Measurements from ENCODE around the gene ASB3. TPM values are rescaled to one million over a fixed set of nuclear protein-coding genes. Genes with fewer than 3 reads are reported as not detected.

Gene ASB3
- total RNA-seq, 1 experiment from 2014 or later = 23.1 TPM

GRCh38 chr2:53697686-53698085 lies 89.1 kb downstream of the ASB3 start:
- no peak overlapping the region for H2BK5ac ChIP-seq (ENCODE audit: insufficient read length, low read length)
- peaks cover 8 to 28% (median 24%) of the 10 kb centered on the region in 3 experiments; a peak in 6 of 7 replicates for H3K36me3 Mint-ChIP-seq (ENCODE audit: insufficient read depth in 1 of 3, low read depth in 3 of 3)
- no peaks in the 10 kb centered on the region; a peak in 1 of 5 replicates for H3K9me3 Mint-ChIP-seq
- no peak for DNase-seq
- no peak overlapping the region for H3K14ac ChIP-seq (ENCODE audit: insufficient read depth, low read length)
- H3K4me2 ChIP-seq (ENCODE audit: insufficient read depth, insufficient read length, low read length) = no peak overlapping the region
- no peaks in the 10 kb centered on the region for H4K20me1 ChIP-seq (ENCODE audit: control insufficient read depth, insufficient read depth, insufficient read length)
- H3K56ac ChIP-seq (ENCODE audit: insufficient read length, low read depth, low read length) = no peak overlapping the region
- no peaks in the 10 kb centered on the region for H3K23me2 ChIP-seq (ENCODE audit: insufficient read length, low read depth, low read length, poor library complexity, severe bottlenecking)
- peak overlapping the region; percentile 11 for H3K18ac ChIP-seq (ENCODE audit: insufficient read length, low read depth, low read length)
- no peak overlapping the region for H3T11ph ChIP-seq (ENCODE audit: low read length)
- H2BK12ac ChIP-seq (ENCODE audit: insufficient read length, low read depth, low read length) = no peak overlapping the region
- H2BK15ac ChIP-seq (ENCODE audit: low read depth, low read length) = no peak overlapping the region
- H2AK5ac ChIP-seq (ENCODE audit: insufficient read length, low read length) = no peak overlapping the region
- no peak overlapping the region for H3K23ac ChIP-seq (ENCODE audit: insufficient read length, low read depth, low read length)
- no CpG with 5 or more reads among the region's 1 CpG for WGBS (ENCODE audit: extremely low coverage, insufficient read length, low lambda C conversion rate)
- no peak overlapping the region for H2BK120ac ChIP-seq (ENCODE audit: low read depth, low read length, poor library complexity, severe bottlenecking)
- no peaks in the 10 kb centered on the region for H3K4me1 Mint-ChIP-seq
- no peaks in the 10 kb centered on the region for H3K9me3 ChIP-seq (ENCODE audit: control insufficient read depth, low read depth, low read length)
- TF ChIP-seq, protein P1, sequence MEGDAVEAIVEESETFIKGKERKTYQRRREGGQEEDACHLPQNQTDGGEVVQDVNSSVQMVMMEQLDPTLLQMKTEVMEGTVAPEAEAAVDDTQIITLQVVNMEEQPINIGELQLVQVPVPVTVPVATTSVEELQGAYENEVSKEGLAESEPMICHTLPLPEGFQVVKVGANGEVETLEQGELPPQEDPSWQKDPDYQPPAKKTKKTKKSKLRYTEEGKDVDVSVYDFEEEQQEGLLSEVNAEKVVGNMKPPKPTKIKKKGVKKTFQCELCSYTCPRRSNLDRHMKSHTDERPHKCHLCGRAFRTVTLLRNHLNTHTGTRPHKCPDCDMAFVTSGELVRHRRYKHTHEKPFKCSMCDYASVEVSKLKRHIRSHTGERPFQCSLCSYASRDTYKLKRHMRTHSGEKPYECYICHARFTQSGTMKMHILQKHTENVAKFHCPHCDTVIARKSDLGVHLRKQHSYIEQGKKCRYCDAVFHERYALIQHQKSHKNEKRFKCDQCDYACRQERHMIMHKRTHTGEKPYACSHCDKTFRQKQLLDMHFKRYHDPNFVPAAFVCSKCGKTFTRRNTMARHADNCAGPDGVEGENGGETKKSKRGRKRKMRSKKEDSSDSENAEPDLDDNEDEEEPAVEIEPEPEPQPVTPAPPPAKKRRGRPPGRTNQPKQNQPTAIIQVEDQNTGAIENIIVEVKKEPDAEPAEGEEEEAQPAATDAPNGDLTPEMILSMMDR (conservative IDR thresholded peaks at IDR 0.05) = no peak
- H3K27ac ChIP-seq (ENCODE audit: insufficient read length, low read depth, low read length) = no peak overlapping the region
- H3K4me1 ChIP-seq (ENCODE audit: insufficient read depth, low read length) = no peaks in the 10 kb centered on the region
- H4K5ac ChIP-seq (ENCODE audit: insufficient read length, low read depth, low read length) = no peak overlapping the region
- no peak overlapping the region for H2BK20ac ChIP-seq (ENCODE audit: low read depth, low read length, poor library complexity, severe bottlenecking)
- H3K27me3 ChIP-seq (ENCODE audit: insufficient read depth, low read length) = no peaks in the 10 kb centered on the region
- no peak overlapping the region for H3K9ac ChIP-seq (ENCODE audit: extremely low read depth, insufficient read length, low read length)
- H3K4ac ChIP-seq (ENCODE audit: low read depth, low read length) = no peak overlapping the region
- no peak overlapping the region for H2AFZ ChIP-seq (ENCODE audit: low read length)
- H3K27ac Mint-ChIP-seq = peak overlapping the region in 1 of 3 experiments; percentile 60; a peak in 2 of 7 replicates
- H3K79me2 ChIP-seq (ENCODE audit: insufficient read depth, low read length) = no peaks in the 10 kb centered on the region
- H4K8ac ChIP-seq (replicated peaks; ENCODE audit: insufficient read length, low read depth, low read length) = no peak overlapping the region
- no peaks in the 10 kb centered on the region for H3K27me3 Mint-ChIP-seq (ENCODE audit: low read depth)
- no peak overlapping the region for H3K4me3 Mint-ChIP-seq
- H3K79me1 ChIP-seq (ENCODE audit: insufficient read depth, low read depth, low read length, poor library complexity, severe bottlenecking) = no peaks in the 10 kb centered on the region
- no peak overlapping the region for H4K91ac ChIP-seq (ENCODE audit: insufficient read length, low read depth, low read length)

Measured in H9 (cell line).